A673 (cell line): Measurements from ENCODE around the gene DNM1. TPM values are rescaled to one million over a fixed set of nuclear protein-coding genes. Genes with fewer than 3 reads are reported as not detected.
"Not testable (repeated sequence)": the region's sequence is repeated elsewhere in the genome, so short reads cannot be mapped to it uniquely, and the experiment has no call there.

Source experiments
- BruUV-seq: library from RNA; stranded (reverse); fragments of 400-500 nt; replicated peaks from 2 replicates; lab custom pipeline; 2021; lab: Mats Ljungman, UMichigan
- CTCF ChIA-PET: fragments of 300-600 bp; sonication (Branson Sonifier 250); formaldehyde crosslinking; loops from one replicate; lab custom pipeline; 2022; ENCODE audit warnings: antibody characterized with exemption; lab: Charles Lee
- POLR2A ChIA-PET: fragments of 300-600 bp; sonication (Branson Sonifier 250); formaldehyde crosslinking; loops from one replicate; lab custom pipeline; 2022; ENCODE audit warnings: antibody characterized with exemption; ENCODE audit not compliant: low non-redundant PET; lab: Charles Lee
- DNase-seq: peaks from one replicate; pipeline ENCODE4 v3.0.0-alpha.2; 2015; ENCODE audit warnings: low spot score
- H3K27ac ChIP-seq: fragments of 200-600 bp; sonication (generic); 2 replicates; pipeline ENCODE4 v1.5.1; 2016; ENCODE audit warnings: mixed run types, low read depth, mild to moderate bottlenecking, mixed read lengths, antibody characterized with exemption, low read length; ENCODE audit not compliant: poor library complexity, severe bottlenecking
- H3K27me3 ChIP-seq: fragments of 200-600 bp; sonication (generic); replicated peaks from 2 replicates; pipeline ENCODE4 v1.6.1; 2017; ENCODE audit warnings: mixed run types, low read depth, mild to moderate bottlenecking, mixed read lengths, antibody characterized with exemption, low read length; ENCODE audit not compliant: insufficient read depth, poor library complexity
- H3K36me3 ChIP-seq: fragments of 200-600 bp; sonication (generic); 2 replicates; pipeline ENCODE4 v1.6.1; 2016; ENCODE audit warnings: mixed run types, mild to moderate bottlenecking, mixed read lengths, antibody characterized with exemption, low read length; ENCODE audit not compliant: insufficient read depth, poor library complexity, severe bottlenecking
- H3K4me1 ChIP-seq: fragments of 200-600 bp; sonication (generic); 2 replicates; pipeline ENCODE4 v1.6.1; 2017; ENCODE audit warnings: mixed run types, mild to moderate bottlenecking, mixed read lengths, antibody characterized with exemption, low read length; ENCODE audit not compliant: insufficient read depth, poor library complexity, severe bottlenecking
- H3K4me3 ChIP-seq: fragments of 200-600 bp; sonication (generic); 2 replicates; pipeline ENCODE4 v1.5.1; 2016; ENCODE audit warnings: low read depth, mixed run types, mild to moderate bottlenecking, mixed read lengths, low read length; ENCODE audit not compliant: poor library complexity, severe bottlenecking
- H3K9me3 ChIP-seq: fragments of 200-600 bp; sonication (generic); 2 replicates; pipeline ENCODE4 v1.6.1; 2016; ENCODE audit warnings: mixed run types, low read depth, mild to moderate bottlenecking, mixed read lengths, antibody characterized with exemption, low read length; ENCODE audit not compliant: poor library complexity, severe bottlenecking
- EZH2 ChIP-seq: fragments of 200-600 bp; sonication (generic); IDR thresholded peaks from 2 replicates; pipeline ENCODE4 v1.6.1; 2017; ENCODE audit warnings: borderline replicate concordance, low read depth, mild to moderate bottlenecking, mixed read lengths, antibody characterized with exemption, low read length; ENCODE audit not compliant: poor library complexity, severe bottlenecking
- intact Hi-C: fragments of 100-400 bp; cut with micrococcal nuclease; formaldehyde crosslinking; loops from one replicate; pipeline ENCODE4 v1.10.0; 2022; ENCODE audit not compliant: unreplicated experiment
- total RNA-seq: library from RNA; stranded (reverse); gene quantifications from 2 replicates; pipeline ENCODE4 v1.2.3, GENCODE V29; 2021
- TF ChIP-seq, protein P1 (sequence below): fragments of 300-800, 200-600 bp; sonication (generic); conservative IDR thresholded peaks from 2 replicates; pipeline ENCODE4 v1.5.1; 2017; ENCODE audit warnings: low read depth, mild to moderate bottlenecking, antibody characterized with exemption, low read length, moderate library complexity, mixed read lengths

The DNM1 gene
- total RNA-seq, 1 experiment from 2014 or later: 7.6 TPM

DNA sequence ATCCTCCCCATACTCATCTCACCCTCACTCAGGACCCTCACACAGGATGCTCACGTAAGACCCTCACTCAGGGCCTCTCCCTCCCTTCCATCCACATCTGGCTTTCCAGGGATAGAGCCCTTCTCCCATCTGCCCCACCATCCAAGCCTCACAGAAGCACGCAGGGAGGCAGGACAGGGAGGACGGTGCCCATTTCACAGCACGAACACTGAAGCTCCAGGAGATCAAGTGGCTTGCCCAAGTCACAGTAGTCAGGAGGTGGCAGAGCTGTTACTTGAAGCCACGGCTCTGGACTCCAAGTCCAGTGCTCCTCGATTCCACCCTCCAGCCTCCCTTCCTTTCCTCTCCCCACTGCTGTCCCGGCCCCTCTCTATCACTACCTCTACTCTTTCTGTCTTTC, 21.7 kb downstream of the DNM1 start:
- ChIA-PET CTCF (no interaction called here), POLR2A (no interaction called here)
- TF ChIP-seq EZH2: no peak
- TF ChIP-seq, protein P1, sequence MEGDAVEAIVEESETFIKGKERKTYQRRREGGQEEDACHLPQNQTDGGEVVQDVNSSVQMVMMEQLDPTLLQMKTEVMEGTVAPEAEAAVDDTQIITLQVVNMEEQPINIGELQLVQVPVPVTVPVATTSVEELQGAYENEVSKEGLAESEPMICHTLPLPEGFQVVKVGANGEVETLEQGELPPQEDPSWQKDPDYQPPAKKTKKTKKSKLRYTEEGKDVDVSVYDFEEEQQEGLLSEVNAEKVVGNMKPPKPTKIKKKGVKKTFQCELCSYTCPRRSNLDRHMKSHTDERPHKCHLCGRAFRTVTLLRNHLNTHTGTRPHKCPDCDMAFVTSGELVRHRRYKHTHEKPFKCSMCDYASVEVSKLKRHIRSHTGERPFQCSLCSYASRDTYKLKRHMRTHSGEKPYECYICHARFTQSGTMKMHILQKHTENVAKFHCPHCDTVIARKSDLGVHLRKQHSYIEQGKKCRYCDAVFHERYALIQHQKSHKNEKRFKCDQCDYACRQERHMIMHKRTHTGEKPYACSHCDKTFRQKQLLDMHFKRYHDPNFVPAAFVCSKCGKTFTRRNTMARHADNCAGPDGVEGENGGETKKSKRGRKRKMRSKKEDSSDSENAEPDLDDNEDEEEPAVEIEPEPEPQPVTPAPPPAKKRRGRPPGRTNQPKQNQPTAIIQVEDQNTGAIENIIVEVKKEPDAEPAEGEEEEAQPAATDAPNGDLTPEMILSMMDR: no peak

DNA sequence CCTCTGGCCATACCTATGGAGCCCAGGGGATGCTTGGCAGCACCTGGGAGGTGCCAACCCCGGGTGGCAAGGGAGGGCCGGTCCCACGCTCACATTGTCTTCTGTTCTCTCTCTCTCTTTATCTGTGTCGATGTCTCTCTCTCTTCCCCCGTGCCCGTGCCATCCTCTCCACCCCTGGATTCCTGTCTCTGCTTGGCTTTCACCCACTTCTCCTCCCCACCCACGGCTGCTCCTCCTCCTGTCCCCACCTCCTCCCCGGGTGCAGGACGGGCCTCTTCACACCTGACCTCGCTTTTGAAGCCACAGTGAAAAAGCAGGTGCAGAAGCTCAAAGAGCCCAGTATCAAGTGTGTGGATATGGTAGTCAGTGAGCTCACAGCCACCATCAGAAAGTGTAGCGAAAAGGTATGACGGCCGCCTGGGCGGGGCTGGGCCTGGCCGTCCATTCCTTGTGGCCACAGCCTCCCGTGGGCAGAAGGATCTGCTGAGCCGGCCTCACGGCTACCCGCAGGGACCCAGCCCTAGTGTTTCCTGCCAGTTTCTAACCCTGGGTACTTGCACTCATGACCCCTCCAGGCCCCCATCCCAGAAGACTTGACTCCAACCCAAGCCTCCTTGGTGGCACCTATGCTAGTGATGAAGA, 22.7 kb downstream of the DNM1 start:
- H3K4me1 ChIP-seq: no peaks in the 10 kb centered on the region
- no TSS peak for BruUV-seq
- H3K36me3 ChIP-seq: no peaks in the 10 kb centered on the region
- ChIA-PET CTCF (no interaction called here), POLR2A (no interaction called here)
- TF ChIP-seq, protein P1: no peak
- no peak for TF ChIP-seq EZH2
- no peak overlapping the region for H3K4me3 ChIP-seq
- H3K27ac ChIP-seq: no peak overlapping the region
- DNase-seq: no peak
- intact Hi-C loops: no loop called here
- H3K27me3 ChIP-seq: no peaks in the 10 kb centered on the region
- H3K9me3 ChIP-seq: no peaks in the 10 kb centered on the region

More for the DNA sequence above, 21.7 kb downstream of the DNM1 start:
- H3K27me3 ChIP-seq: no peaks in the 10 kb centered on the region
- H3K27ac ChIP-seq: no peak overlapping the region
- H3K9me3 ChIP-seq: no peaks in the 10 kb centered on the region
- DNase-seq: no peak
- H3K4me3 ChIP-seq: no peak overlapping the region
- H3K36me3 ChIP-seq: no peaks in the 10 kb centered on the region
- BruUV-seq: no TSS peak
- intact Hi-C loops: no loop called here
- H3K4me1 ChIP-seq: no peaks in the 10 kb centered on the region

DNA sequence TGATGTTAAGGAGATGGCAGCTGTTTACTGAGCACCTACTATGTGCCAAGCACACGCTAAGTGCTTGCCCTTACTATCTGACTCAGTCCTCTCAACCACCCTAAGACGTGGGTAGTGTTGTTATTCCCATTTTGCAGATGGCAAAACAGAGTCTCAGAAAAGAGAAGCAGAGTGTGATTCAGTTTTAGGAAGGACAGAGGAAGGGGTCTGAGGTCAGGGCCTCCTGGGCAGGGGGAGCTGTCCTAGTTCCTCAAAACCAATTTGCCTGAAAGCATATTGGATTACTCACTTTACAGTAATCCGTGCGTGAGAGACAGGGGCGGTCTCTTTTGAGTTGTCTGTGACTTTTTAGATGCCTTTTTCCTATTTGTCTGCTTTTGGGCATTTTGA, 23.2 kb downstream of the DNM1 start:
- no peak for DNase-seq
- Histone ChIP-seq H3K36me3 (no peaks in the 10 kb centered on the region), H3K27me3 (no peaks in the 10 kb centered on the region), H3K4me3 (no peak overlapping the region), H3K9me3 (no peaks in the 10 kb centered on the region), H3K4me1 (no peaks in the 10 kb centered on the region), H3K27ac (no peak overlapping the region)
- ChIA-PET POLR2A (no interaction called here), CTCF (no interaction called here)
- TF ChIP-seq, protein P1: no peak
- no peak for TF ChIP-seq EZH2
- no TSS peak for BruUV-seq
- intact Hi-C loops: no loop called here

DNA sequence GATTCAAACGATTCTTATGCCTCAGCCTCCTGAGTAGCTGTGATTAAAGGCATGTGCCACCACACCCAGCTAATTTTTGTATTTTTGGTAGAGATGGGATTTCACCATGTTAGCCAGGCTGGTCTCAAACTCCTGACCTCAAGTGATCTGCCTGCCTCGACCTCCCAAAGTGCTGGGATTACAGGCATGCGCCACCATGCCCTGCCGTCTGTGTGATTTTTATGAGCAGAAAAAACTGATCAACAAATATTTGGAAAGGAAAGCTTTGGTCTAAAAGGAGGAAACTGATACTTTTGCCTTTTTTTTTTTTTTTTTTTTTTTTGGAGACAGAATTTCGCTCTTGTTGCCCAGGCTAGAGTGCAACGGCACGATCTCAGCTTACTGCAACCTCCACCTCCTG, 27.7 kb downstream of the DNM1 start:
- CTCF ChIA-PET: not testable (repeated sequence)

More for the DNA sequence above, 27.7 kb downstream of the DNM1 start:
- H3K4me1 ChIP-seq, BruUV-seq, POLR2A ChIA-PET, H3K27me3 ChIP-seq, H3K4me3 ChIP-seq, DNase-seq, H3K9me3 ChIP-seq, H3K36me3 ChIP-seq, intact Hi-C loops, H3K27ac ChIP-seq: not testable (repeated sequence)
